ENCODE data around the gene SRSF12.

- TF ChIP-seq CTCF (IDR thresholded peaks at IDR 0.05) (no peak), POLR2A (IDR thresholded peaks at IDR 0.05) (no peak)
Measured at GRCh38 chr6:89132057-89132456, 14.2 kb upstream of the SRSF12 start.

Data from Peyer's patch (tissue), 4 donors.